GM23338 (cell line): ENCODE measurements around the gene CNIH3. TPM values are rescaled to one million over a fixed set of nuclear protein-coding genes. Genes with fewer than 3 reads are reported as not detected.

ENCODE experiments used
- ATAC-seq: fragments of 200-7000 bp; cut with Tn5 transposase; 3 replicates; pipeline ENCODE4 v1.9.1; 2020
- DNase-seq: peaks from one replicate; pipeline ENCODE4 v3.0.0-alpha.2; 2015; ENCODE audit warnings: low spot score
- H2AFZ ChIP-seq: fragments of 200-600 bp; sonication (generic); 2 replicates; pipeline ENCODE4 v1.8.0; 2016; ENCODE audit warnings: antibody characterized with exemption, mild to moderate bottlenecking, moderate library complexity
- H3F3A ChIP-seq: fragments of 200-600 bp; sonication (generic); replicated peaks from 2 replicates; pipeline ENCODE4 v1.8.0; 2017; ENCODE audit warnings: antibody characterized with exemption, mixed run types, low read depth
- H3K27ac ChIP-seq: fragments of 200-600 bp; sonication (generic); 2 replicates; pipeline ENCODE4 v1.6.1; 2016; ENCODE audit warnings: low read depth
- H3K27me3 ChIP-seq: fragments of 200-600 bp; sonication (generic); 2 replicates; pipeline ENCODE4 v1.8.0; 2016; ENCODE audit warnings: mild to moderate bottlenecking, mixed run types, moderate library complexity; ENCODE audit not compliant: insufficient read depth
- H3K36me3 ChIP-seq: fragments of 200-600 bp; sonication (generic); 2 replicates; pipeline ENCODE4 v1.8.0; 2016; ENCODE audit warnings: mild to moderate bottlenecking; ENCODE audit not compliant: insufficient read depth
- H3K4me1 ChIP-seq: fragments of 200-600 bp; sonication (generic); 2 replicates; pipeline ENCODE4 v1.8.0; 2016; ENCODE audit warnings: mild to moderate bottlenecking, moderate library complexity; ENCODE audit not compliant: insufficient read depth
- H3K4me2 ChIP-seq: fragments of 200-600 bp; sonication (generic); 2 replicates; pipeline ENCODE4 v1.7.1; 2017; ENCODE audit warnings: mixed run types
- H3K4me3 ChIP-seq: fragments of 200-600 bp; sonication (generic); 2 replicates; pipeline ENCODE4 v1.6.1; 2016; ENCODE audit warnings: mixed run types
- H3K79me2 ChIP-seq: fragments of 200-600 bp; sonication (generic); replicated peaks from 2 replicates; pipeline ENCODE4 v1.8.0; 2017; ENCODE audit warnings: mild to moderate bottlenecking; ENCODE audit not compliant: insufficient read depth
- H3K9me2 ChIP-seq: fragments of 200-600 bp; sonication (generic); 2 replicates; pipeline ENCODE4 v1.8.0; 2017; ENCODE audit not compliant: insufficient read depth
- H4K20me1 ChIP-seq: fragments of 200-600 bp; sonication (generic); replicated peaks from 2 replicates; pipeline ENCODE4 v1.8.0; 2017; ENCODE audit warnings: mild to moderate bottlenecking; ENCODE audit not compliant: insufficient read depth
- H3K27ac Mint-ChIP-seq: 2 replicates; pipeline ENCODE4 v1.8.0; 2020; ENCODE audit warnings: inconsistent platforms, mild to moderate bottlenecking, moderate library complexity, mixed read lengths
- H3K27me3 Mint-ChIP-seq: 3 replicates; pipeline ENCODE4 v1.8.0; 2022; ENCODE audit warnings: low read depth, mild to moderate bottlenecking, moderate library complexity, mixed read lengths, inconsistent platforms; ENCODE audit not compliant: insufficient read depth, poor library complexity
- H3K36me3 Mint-ChIP-seq: 3 replicates; pipeline ENCODE4 v1.8.0; 2021; ENCODE audit warnings: low read depth, mild to moderate bottlenecking, inconsistent platforms, moderate library complexity, mixed read lengths
- H3K4me1 Mint-ChIP-seq: 3 replicates; pipeline ENCODE4 v1.8.0; 2020; ENCODE audit warnings: mild to moderate bottlenecking, inconsistent platforms, mixed read lengths
- H3K4me3 Mint-ChIP-seq: 3 replicates; pipeline ENCODE4 v1.8.0; 2021; ENCODE audit warnings: moderate library complexity, mild to moderate bottlenecking, inconsistent platforms, mixed read lengths
- H3K9me3 Mint-ChIP-seq: 3 replicates; pipeline ENCODE4 v1.8.0; 2020; ENCODE audit warnings: moderate library complexity, mild to moderate bottlenecking, inconsistent platforms, mixed read lengths
- CREB1 ChIP-seq: fragments of 250-450 bp; sonication (Bioruptor Pico); IDR thresholded peaks from 2 replicates; pipeline ENCODE4 v1.5.0; 2020; ENCODE audit warnings: low read depth, mild to moderate bottlenecking, moderate library complexity
- ETS1 ChIP-seq: IDR thresholded peaks from 2 replicates; pipeline ENCODE4 v1.6.1; 2016; ENCODE audit warnings: antibody characterized with exemption
- EZH2 ChIP-seq: fragments of 200-600 bp; sonication (generic); IDR thresholded peaks from one replicate; pipeline ENCODE4 v1.8.0; 2017; ENCODE audit warnings: antibody characterized with exemption, mild to moderate bottlenecking, low read depth; ENCODE audit not compliant: unreplicated experiment
- EZH2phosphoT487 ChIP-seq: fragments of 200-600 bp; sonication (generic); IDR thresholded peaks from one replicate; pipeline ENCODE4 v1.8.1; 2018; ENCODE audit warnings: antibody characterized with exemption; ENCODE audit not compliant: unreplicated experiment
- JUNB ChIP-seq: IDR thresholded peaks from one replicate; pipeline ENCODE4 v1.6.1; 2016; ENCODE audit warnings: antibody characterized with exemption; ENCODE audit not compliant: unreplicated experiment
- NANOG ChIP-seq: IDR thresholded peaks from 2 replicates; pipeline ENCODE4 v1.6.1; 2016; ENCODE audit warnings: antibody characterized with exemption, borderline replicate concordance
- POLR2AphosphoS5 ChIP-seq: IDR thresholded peaks from 2 replicates; pipeline ENCODE4 v1.6.1; 2016; ENCODE audit warnings: antibody characterized with exemption, low read depth
- STAT1 ChIP-seq: IDR thresholded peaks from one replicate; pipeline ENCODE4 v1.6.1; 2016; ENCODE audit warnings: antibody characterized with exemption; ENCODE audit not compliant: unreplicated experiment
- ZNF114 ChIP-seq: fragments of 250-450 bp; sonication (Bioruptor Pico); IDR thresholded peaks from 2 replicates; pipeline ENCODE4 v1.5.0; 2020; ENCODE audit warnings: mild to moderate bottlenecking, moderate library complexity
- ZNF331 ChIP-seq: fragments of 250-450 bp; sonication (Bioruptor Pico); IDR thresholded peaks from 2 replicates; pipeline ENCODE4 v1.5.0; 2020; ENCODE audit warnings: low read depth, mild to moderate bottlenecking, moderate library complexity
- ZNF462 ChIP-seq: fragments of 250-450 bp; sonication (Bioruptor Pico); IDR thresholded peaks from 2 replicates; pipeline ENCODE4 v1.5.0; 2020; ENCODE audit warnings: mild to moderate bottlenecking, moderate library complexity
- polyA plus RNA-seq: library from polyadenylated mRNA; unstranded; fragments of >200 nt; fragmentation: Nextera tagmentation; extraction: Ambion mirVana; gene quantifications from 2 replicates; pipeline ENCODE4 v1.2.1, GENCODE V29; 2016
- total RNA-seq: library from RNA; depleted of rRNA; stranded (reverse); fragments of >200 nt; shearing (Covaris generic); gene quantifications from 2 replicates; pipeline ENCODE4 v1.2.3, GENCODE V29; 2014
- TF ChIP-seq, protein P1 (sequence below): IDR thresholded peaks from one replicate; pipeline ENCODE4 v1.6.1; 2018; ENCODE audit warnings: antibody characterized with exemption; ENCODE audit not compliant: unreplicated experiment
- TF ChIP-seq, protein P2 (sequence below), 2 experiments: fragments of 200-600 bp in 1 of 2; sonication (generic) in 1 of 2; conservative IDR thresholded peaks; 2 replicates each; pipeline versions ENCODE4 v1.5.1 to v1.6.1; 2016 to 2017; ENCODE audit warnings: antibody characterized with exemption in 2 of 2, low read depth in 2 of 2, mild to moderate bottlenecking in 2 of 2, moderate library complexity in 1 of 2

CNIH3 gene
- total and polyA plus RNA-seq, 2 experiments from 2014 or later = 3.6 to 5.1 TPM

DNA sequence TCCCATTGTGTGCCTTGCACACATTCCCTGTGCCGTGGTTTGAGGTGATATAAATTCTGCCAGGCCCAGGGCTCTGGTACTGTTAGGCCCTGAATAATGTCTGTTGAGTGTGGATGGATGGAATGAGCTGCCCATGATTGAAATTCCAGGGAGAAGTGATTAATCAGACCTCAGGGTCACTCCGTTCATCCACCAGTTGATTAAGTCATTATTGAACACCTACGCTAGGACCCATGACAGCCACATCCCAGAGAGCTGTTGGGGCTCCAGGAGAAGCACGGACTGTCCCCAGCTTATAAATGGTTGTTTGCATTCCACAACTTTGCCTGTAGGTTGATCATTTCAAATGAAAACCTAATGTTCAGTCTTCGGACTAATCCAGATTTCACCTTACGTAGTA lies 98.4 kb downstream of the CNIH3 start:
- Histone ChIP-seq H3F3A (no peaks in the 10 kb centered on the region), H3K79me2 (no peaks in the 10 kb centered on the region), H3K4me2 (no peak overlapping the region), H3K9me2 (peaks cover 5% of the 10 kb centered on the region; the same call in 1 of the 2 replicates), H3K4me1 (no peaks in the 10 kb centered on the region), H3K4me3 (no peak overlapping the region), H2AFZ (no peak overlapping the region), H3K27ac (no peak overlapping the region), H3K36me3 (no peaks in the 10 kb centered on the region), H4K20me1 (no peaks in the 10 kb centered on the region), H3K27me3 (no peaks in the 10 kb centered on the region)
- Mint-ChIP-seq H3K36me3 (no peaks in the 10 kb centered on the region), H3K9me3 (no peaks in the 10 kb centered on the region), H3K4me3 (no peak overlapping the region), H3K27ac (no peak overlapping the region), H3K27me3 (no peaks in the 10 kb centered on the region), H3K4me1 (no peaks in the 10 kb centered on the region; the same call in 2 of the 3 replicates)
- no peak for ATAC-seq
- TF ChIP-seq EZH2phosphoT487 = no peak
- no peak for TF ChIP-seq JUNB
- no peak for TF ChIP-seq ZNF462
- TF ChIP-seq, protein P1, sequence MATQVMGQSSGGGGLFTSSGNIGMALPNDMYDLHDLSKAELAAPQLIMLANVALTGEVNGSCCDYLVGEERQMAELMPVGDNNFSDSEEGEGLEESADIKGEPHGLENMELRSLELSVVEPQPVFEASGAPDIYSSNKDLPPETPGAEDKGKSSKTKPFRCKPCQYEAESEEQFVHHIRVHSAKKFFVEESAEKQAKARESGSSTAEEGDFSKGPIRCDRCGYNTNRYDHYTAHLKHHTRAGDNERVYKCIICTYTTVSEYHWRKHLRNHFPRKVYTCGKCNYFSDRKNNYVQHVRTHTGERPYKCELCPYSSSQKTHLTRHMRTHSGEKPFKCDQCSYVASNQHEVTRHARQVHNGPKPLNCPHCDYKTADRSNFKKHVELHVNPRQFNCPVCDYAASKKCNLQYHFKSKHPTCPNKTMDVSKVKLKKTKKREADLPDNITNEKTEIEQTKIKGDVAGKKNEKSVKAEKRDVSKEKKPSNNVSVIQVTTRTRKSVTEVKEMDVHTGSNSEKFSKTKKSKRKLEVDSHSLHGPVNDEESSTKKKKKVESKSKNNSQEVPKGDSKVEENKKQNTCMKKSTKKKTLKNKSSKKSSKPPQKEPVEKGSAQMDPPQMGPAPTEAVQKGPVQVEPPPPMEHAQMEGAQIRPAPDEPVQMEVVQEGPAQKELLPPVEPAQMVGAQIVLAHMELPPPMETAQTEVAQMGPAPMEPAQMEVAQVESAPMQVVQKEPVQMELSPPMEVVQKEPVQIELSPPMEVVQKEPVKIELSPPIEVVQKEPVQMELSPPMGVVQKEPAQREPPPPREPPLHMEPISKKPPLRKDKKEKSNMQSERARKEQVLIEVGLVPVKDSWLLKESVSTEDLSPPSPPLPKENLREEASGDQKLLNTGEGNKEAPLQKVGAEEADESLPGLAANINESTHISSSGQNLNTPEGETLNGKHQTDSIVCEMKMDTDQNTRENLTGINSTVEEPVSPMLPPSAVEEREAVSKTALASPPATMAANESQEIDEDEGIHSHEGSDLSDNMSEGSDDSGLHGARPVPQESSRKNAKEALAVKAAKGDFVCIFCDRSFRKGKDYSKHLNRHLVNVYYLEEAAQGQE = no peak
- no peak for TF ChIP-seq ZNF331 (CRISPR knock-in tag)
- no peak for TF ChIP-seq CREB1 (CRISPR knock-in tag)
- no peak for TF ChIP-seq NANOG
- no peak for TF ChIP-seq ZNF114 (CRISPR knock-in tag)
- TF ChIP-seq ETS1 = no peak
- TF ChIP-seq, protein P2, sequence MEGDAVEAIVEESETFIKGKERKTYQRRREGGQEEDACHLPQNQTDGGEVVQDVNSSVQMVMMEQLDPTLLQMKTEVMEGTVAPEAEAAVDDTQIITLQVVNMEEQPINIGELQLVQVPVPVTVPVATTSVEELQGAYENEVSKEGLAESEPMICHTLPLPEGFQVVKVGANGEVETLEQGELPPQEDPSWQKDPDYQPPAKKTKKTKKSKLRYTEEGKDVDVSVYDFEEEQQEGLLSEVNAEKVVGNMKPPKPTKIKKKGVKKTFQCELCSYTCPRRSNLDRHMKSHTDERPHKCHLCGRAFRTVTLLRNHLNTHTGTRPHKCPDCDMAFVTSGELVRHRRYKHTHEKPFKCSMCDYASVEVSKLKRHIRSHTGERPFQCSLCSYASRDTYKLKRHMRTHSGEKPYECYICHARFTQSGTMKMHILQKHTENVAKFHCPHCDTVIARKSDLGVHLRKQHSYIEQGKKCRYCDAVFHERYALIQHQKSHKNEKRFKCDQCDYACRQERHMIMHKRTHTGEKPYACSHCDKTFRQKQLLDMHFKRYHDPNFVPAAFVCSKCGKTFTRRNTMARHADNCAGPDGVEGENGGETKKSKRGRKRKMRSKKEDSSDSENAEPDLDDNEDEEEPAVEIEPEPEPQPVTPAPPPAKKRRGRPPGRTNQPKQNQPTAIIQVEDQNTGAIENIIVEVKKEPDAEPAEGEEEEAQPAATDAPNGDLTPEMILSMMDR (conservative IDR thresholded peaks at IDR 0.05; ENCODE audit: low read depth in 2 of 2) = no peak
- no peak for TF ChIP-seq EZH2
- no peak for TF ChIP-seq POLR2AphosphoS5
- TF ChIP-seq STAT1 = no peak
- DNase-seq = no peak
